SJSA1 (cell line): ENCODE measurements around the gene TAAR9. TPM values are rescaled to one million over a fixed set of nuclear protein-coding genes. Genes with fewer than 3 reads are reported as not detected.
A peak's percentile ranks its signal among the peaks of the same experiment; 100 is the strongest.

Experiments
- DNase-seq, 2 experiments: peaks; one replicate each; pipeline ENCODE4 v3.0.0-alpha.2; 2015 to 2020; ENCODE audit warnings: low spot score in 2 of 2, low read depth in 1 of 2
- H3K27ac ChIP-seq: fragments of 250-450 bp; sonication (Bioruptor Pico); 2 replicates; pipeline ENCODE4 v1.5.1; 2020; ENCODE audit warnings: mild to moderate bottlenecking, moderate library complexity
- H3K27me3 ChIP-seq: fragments of 250-450 bp; sonication (Bioruptor Pico); replicated peaks from 2 replicates; pipeline ENCODE4 v1.5.1; 2020; ENCODE audit warnings: mild to moderate bottlenecking, moderate library complexity
- H3K36me3 ChIP-seq: fragments of 250-450 bp; sonication (Bioruptor Pico); 2 replicates; pipeline ENCODE4 v1.5.1; 2020; ENCODE audit warnings: mild to moderate bottlenecking
- H3K4me1 ChIP-seq: fragments of 250-450 bp; sonication (Bioruptor Pico); replicated peaks from 2 replicates; pipeline ENCODE4 v1.6.1; 2021; ENCODE audit warnings: mild to moderate bottlenecking
- H3K4me3 ChIP-seq: fragments of 250-450 bp; sonication (Bioruptor Pico); 2 replicates; pipeline ENCODE4 v1.5.1; 2020; ENCODE audit warnings: mild to moderate bottlenecking
- H3K9me3 ChIP-seq: fragments of 250-450 bp; sonication (Bioruptor Pico); replicated peaks from 2 replicates; pipeline ENCODE4 v1.5.1; 2020; ENCODE audit warnings: mild to moderate bottlenecking
- total RNA-seq: library from RNA; depleted of rRNA; stranded (reverse); fragments of >200 nt; shearing (Covaris generic); gene quantifications from 2 replicates; pipeline ENCODE4 v1.2.3, GENCODE V29; 2014

TAAR9 gene
- total RNA-seq, 1 experiment from 2014 or later: not detected

DNA sequence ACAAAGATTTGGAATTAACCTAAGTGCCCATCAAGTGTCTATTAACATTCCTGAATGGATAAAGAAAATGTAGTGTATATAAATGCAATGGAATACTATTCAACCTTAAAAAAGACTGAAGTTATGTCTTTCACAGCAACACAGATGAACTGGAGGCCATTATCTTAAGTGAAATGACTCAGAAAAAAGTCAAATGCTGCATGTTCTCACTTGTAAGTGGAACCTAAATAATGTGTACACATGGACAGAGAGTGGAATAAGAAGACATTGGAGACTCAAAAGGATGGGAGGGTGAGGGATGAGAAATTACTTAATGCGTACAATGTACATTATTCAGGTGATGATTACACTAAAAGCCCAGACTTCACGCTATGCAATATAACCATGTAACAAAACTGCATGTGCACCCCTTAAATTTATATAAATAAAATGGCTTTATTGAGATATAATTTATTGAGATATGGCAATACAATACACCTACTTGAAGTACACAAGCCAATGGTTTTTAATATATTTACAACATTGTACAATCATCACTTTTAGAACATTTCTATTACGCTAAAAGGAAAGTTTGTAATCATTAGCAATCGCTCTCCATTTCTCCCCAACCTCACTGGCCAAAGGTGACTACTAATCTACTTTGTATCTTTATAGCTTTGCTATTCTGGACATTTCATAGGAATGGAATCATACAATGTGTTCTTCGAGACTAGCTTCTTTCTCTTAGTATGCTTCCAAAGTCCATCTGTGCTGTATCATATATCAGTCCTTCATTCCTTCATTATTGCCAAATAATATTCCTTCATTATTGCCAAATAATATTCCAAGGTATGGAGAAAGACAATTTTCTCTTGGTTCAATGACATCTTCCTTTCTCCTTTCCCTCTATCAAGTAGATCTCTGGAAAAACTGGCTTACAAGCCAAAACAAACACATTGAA is 30.9 kb upstream of the TAAR9 start:
- Histone ChIP-seq H3K27me3 (no peaks in the 10 kb centered on the region), H3K36me3 (peaks cover 6% of the 10 kb centered on the region), H3K27ac (no peak overlapping the region), H3K4me3 (no peak overlapping the region), H3K9me3 (0 out of 2 replicates have a peak, but pooled peaks cover 3% of the 10 kb centered on the region), H3K4me1 (peaks cover 11% of the 10 kb centered on the region)
- DNase-seq: no peak

GRCh38 chr6:132511210-132511830 is 26.8 kb upstream of the TAAR9 start:
- Histone ChIP-seq H3K9me3 (0 out of 2 replicates have a peak, but pooled peaks cover 3% of the 10 kb centered on the region), H3K4me3 (no peak overlapping the region), H3K4me1 (peaks cover 20% of the 10 kb centered on the region), H3K36me3 (peaks cover 8% of the 10 kb centered on the region), H3K27me3 (peaks cover 13% of the 10 kb centered on the region; the same call in 1 of the 2 replicates), H3K27ac (no peak overlapping the region)
- no peak for DNase-seq

- DNase-seq: no peak
- H3K27ac ChIP-seq: no peak overlapping the region
- H3K4me1 ChIP-seq: peaks cover 20% of the 10 kb centered on the region
- H3K36me3 ChIP-seq: peaks cover 8% of the 10 kb centered on the region
- peak overlapping the region; percentile 94; the same call in 1 of the 2 replicates for H3K4me3 ChIP-seq
- H3K27me3 ChIP-seq: peaks cover 13% of the 10 kb centered on the region; the same call in 1 of the 2 replicates
- 0 out of 2 replicates have a peak, but pooled peaks cover 3% of the 10 kb centered on the region for H3K9me3 ChIP-seq
Measured at GRCh38 chr6:132511831-132512220, 26.3 kb upstream of the TAAR9 start.

GRCh38 chr6:132512342-132512637 is 25.8 kb upstream of the TAAR9 start:
- peaks cover 20% of the 10 kb centered on the region for H3K4me1 ChIP-seq
- DNase-seq: no peak
- H3K36me3 ChIP-seq: peaks cover 8% of the 10 kb centered on the region
- 0 out of 2 replicates have a peak, but pooled peaks cover 3% of the 10 kb centered on the region for H3K9me3 ChIP-seq
- H3K4me3 ChIP-seq: peak overlapping the region; percentile 94
- H3K27ac ChIP-seq: peak overlapping the region; percentile 60
- H3K27me3 ChIP-seq: peaks cover 13% of the 10 kb centered on the region; the same call in 1 of the 2 replicates

- H3K36me3 ChIP-seq: peaks cover 8% of the 10 kb centered on the region
- 0 out of 2 replicates have a peak, but pooled peaks cover 3% of the 10 kb centered on the region for H3K9me3 ChIP-seq
- peaks cover 13% of the 10 kb centered on the region; the same call in 1 of the 2 replicates for H3K27me3 ChIP-seq
- peaks cover 20% of the 10 kb centered on the region for H3K4me1 ChIP-seq
- H3K27ac ChIP-seq: peak within 1 kb of the TSS; percentile 60
- DNase-seq: peak; percentile 91 to 98
- H3K4me3 ChIP-seq: peak within 1 kb of the TSS; percentile 94
Measured at GRCh38 chr6:132512638-132513632, 25.1 kb upstream of the TAAR9 start, which contains the start of gene STX7. Gene STX7, minus strand, starts transcription at chr6:132513116. Its CDS starts 9,586 bp downstream, at chr6:132503530.

DNA sequence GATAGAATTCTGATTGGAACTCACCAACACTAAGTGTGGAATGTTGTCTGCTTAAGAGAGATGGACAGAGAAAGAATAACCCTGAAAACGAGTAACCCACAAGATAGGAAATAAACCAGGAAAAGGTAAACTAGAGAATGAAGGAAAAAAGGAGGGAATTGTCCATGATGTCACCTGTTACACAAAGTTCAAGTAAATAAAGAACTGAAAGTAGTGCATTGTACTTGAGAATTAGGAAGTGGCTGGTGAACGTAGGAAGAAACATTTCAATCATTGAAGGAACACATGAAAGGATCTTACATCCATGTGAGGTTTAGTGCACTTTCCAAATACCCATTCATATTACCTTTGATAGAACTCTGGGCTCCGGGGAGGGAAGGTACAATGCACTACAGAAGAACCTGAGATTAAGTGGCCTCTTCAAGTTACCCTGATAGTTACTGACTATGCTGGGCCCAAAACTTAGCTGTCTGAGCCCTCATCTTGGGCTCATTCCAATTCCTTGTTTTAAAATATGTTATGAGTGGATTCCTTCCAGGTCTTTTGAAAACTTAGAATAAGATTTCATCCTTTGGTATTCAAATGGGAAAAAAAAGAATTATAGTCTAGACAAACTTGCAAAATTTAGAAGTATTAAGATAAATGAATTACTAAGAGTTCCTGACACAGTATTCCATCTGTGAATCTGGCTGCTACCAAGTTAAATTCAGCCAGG is 24.1 kb upstream of the TAAR9 start:
- Histone ChIP-seq H3K36me3 (peaks cover 5% of the 10 kb centered on the region), H3K4me3 (no peak overlapping the region; the same call in 1 of the 2 replicates), H3K27me3 (peaks cover 20% of the 10 kb centered on the region; the same call in 1 of the 2 replicates), H3K4me1 (peaks cover 20% of the 10 kb centered on the region), H3K9me3 (0 out of 2 replicates have a peak, but pooled peaks cover 3% of the 10 kb centered on the region), H3K27ac (peak overlapping the region; percentile 60)
- no peak for DNase-seq

DNA sequence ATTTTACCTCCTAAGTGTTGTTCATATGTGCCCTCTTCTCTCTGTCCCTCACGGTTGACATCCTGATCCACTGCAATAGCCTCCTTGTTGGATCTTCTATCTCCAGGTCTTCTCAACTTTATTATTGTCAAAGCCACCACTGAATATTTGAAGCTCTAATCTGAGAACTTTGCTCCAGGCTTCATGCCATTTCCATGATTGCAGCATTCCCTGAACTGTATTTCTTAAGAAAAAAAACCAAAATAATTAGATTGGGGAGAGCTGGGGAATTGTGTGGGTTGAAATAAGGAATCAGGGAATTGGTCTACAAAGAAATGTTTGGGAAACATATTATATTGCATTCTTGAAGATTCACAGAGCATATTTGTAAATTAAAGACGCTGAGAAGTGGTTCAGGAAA is 22.7 kb upstream of the TAAR9 start:
- H3K27me3 ChIP-seq: peaks cover 22% of the 10 kb centered on the region; the same call in 1 of the 2 replicates
- no peak overlapping the region for H3K27ac ChIP-seq
- peaks cover 20% of the 10 kb centered on the region for H3K4me1 ChIP-seq
- DNase-seq: no peak
- H3K9me3 ChIP-seq: 0 out of 2 replicates have a peak, but pooled peaks cover 3% of the 10 kb centered on the region
- H3K36me3 ChIP-seq: peaks cover 5% of the 10 kb centered on the region
- H3K4me3 ChIP-seq: no peak overlapping the region

DNA sequence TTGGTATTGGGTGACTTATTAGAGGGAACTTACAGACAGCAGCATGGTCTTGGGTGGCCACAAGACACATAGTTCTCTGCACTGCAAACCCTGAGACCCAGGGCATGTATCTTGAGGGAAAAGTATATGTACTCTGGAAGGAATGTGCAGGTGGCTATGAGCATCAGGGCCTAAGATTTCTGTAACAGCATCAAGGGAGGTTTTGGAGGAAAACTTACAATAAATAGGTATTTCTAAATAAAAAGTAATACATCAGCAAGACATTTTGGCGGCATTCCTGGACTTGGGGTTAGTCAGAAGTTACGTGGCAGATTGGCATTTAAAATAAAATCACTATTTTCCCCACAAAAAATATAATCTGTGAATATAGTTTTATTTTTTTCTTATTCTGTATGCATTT is 17.1 kb upstream of the TAAR9 start:
- no peaks in the 10 kb centered on the region for H3K36me3 ChIP-seq
- no peaks in the 10 kb centered on the region for H3K9me3 ChIP-seq
- peaks cover 31% of the 10 kb centered on the region for H3K27me3 ChIP-seq
- H3K4me1 ChIP-seq: no peaks in the 10 kb centered on the region
- DNase-seq: no peak
- no peak overlapping the region for H3K27ac ChIP-seq
- H3K4me3 ChIP-seq: no peak overlapping the region

DNA sequence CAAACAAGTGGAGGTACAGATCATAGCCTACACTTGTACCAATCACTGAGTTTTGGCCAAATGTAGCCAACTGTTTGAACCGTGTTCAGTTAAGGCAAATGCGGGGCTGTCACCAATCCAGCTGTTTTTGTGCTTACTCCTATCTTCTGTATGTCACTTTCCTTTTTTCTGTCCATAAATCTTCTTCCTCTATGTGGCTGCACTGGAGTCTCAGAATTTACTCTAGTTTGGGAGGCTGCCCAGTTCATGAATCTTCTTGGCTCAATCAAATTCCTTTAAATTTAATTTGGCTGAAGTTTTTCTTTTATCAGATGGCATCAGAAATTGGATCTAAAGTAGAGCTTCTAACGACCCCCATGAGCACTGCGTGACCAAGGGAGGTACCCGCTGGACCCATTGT is 13.4 kb upstream of the TAAR9 start:
- H3K9me3 ChIP-seq: no peaks in the 10 kb centered on the region
- H3K4me3 ChIP-seq: no peak overlapping the region
- no peak for DNase-seq
- H3K27ac ChIP-seq: no peak overlapping the region
- peaks cover 29% of the 10 kb centered on the region; the same call in 1 of the 2 replicates for H3K27me3 ChIP-seq
- H3K36me3 ChIP-seq: no peaks in the 10 kb centered on the region
- H3K4me1 ChIP-seq: no peaks in the 10 kb centered on the region

GRCh38 chr6:132525866-132526265 is 12.2 kb upstream of the TAAR9 start:
- Histone ChIP-seq H3K9me3 (no peaks in the 10 kb centered on the region), H3K27me3 (peaks cover 32% of the 10 kb centered on the region; the same call in 1 of the 2 replicates), H3K27ac (no peak overlapping the region), H3K4me3 (no peak overlapping the region), H3K36me3 (no peaks in the 10 kb centered on the region), H3K4me1 (no peaks in the 10 kb centered on the region)
- no peak for DNase-seq

DNA sequence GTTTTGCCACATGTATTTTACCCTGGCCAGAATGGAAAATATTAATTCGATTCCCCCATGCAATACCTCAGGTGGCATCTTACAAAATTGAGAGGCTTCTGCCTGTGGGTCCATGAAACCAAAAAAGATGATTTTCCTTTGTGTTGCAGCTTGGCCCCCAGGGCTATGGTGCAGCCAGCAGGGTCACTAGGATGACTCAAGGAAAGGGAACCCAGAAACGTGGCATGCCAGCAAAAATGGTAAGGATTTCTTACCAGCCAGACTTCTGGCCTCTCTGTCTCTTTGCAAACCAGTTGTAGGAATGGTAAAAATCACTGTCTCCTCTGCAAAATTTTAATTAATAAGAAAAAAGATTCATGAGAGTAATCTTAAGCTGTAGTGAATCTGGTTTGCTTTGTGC is 11.6 kb upstream of the TAAR9 start:
- Histone ChIP-seq H3K27ac (no peak overlapping the region), H3K36me3 (no peaks in the 10 kb centered on the region), H3K27me3 (peaks cover 26% of the 10 kb centered on the region; the same call in 1 of the 2 replicates), H3K4me1 (no peaks in the 10 kb centered on the region), H3K9me3 (no peaks in the 10 kb centered on the region), H3K4me3 (no peak overlapping the region)
- DNase-seq: no peak

DNA sequence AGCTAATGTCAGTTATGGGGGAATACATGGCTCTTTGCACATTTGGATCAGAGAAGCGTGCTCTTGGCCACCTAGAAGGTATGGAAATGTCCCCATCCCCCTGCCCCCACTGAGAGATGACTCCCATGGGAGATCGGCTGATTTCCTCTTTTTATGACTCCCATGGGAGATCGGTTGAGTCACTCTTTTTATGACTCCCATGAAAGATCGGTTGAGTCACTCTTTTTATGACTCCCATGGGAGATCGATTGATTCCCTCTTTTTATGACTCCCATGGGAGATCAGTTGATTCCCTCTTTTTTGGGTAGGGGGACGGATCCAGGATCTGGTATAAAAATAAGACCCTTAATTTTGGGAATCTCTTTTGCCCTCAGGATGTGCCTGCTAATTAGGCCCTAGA is 10.3 kb upstream of the TAAR9 start:
- no peak for DNase-seq
- no peaks in the 10 kb centered on the region for H3K9me3 ChIP-seq
- no peaks in the 10 kb centered on the region for H3K4me1 ChIP-seq
- H3K4me3 ChIP-seq: no peak overlapping the region
- H3K27ac ChIP-seq: no peak overlapping the region
- H3K27me3 ChIP-seq: peaks cover 25% of the 10 kb centered on the region; the same call in 1 of the 2 replicates
- H3K36me3 ChIP-seq: no peaks in the 10 kb centered on the region
